ENCODE data around the gene EIF4E3.
A peak's percentile ranks its signal among the peaks of the same experiment; 100 is the strongest.

EIF4E3 gene

DNA sequence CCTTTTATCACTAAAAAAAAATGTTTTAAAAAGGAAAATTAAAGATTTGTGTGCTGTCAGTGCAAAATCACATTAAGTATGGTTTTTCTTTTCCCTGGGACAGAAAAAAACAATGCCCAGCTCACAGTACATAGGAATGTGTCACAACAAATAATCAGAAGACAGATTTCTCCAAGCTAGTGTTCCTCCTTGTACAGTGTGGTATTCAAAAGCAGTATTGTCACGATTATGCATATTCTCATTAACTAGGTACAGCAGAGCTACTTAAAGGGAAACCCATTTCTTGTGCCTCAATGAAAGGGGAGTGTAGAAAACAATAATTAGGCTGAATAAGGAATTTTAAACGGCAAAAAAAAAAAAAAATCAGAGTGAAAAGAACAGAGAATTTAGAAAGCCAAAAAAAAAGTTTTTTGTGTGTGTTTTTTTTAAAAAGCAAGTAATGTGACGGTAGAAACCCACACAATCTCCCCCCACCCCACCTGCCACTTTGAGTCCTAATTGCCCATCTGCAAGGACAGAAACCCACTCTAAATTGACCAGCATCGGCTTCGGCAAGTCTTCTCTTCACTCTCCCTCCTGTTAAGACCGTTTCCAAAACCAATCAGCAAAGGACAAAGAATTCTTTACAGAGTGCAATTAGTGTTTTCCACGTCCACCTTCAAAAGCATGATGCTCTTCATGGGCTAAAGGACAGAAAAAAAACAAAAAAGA, 41.0 kb downstream of the EIF4E3 start:
- no peaks in the 10 kb centered on the region for H3K27me3 Mint-ChIP-seq
- H3K27ac Mint-ChIP-seq = no peak overlapping the region
- ATAC-seq = no peak
- H3K4me1 Mint-ChIP-seq = peaks cover 9% of the 10 kb centered on the region
- H3K4me3 Mint-ChIP-seq = no peak overlapping the region
- DNase-seq = no peak
- no peaks in the 10 kb centered on the region for H3K9me3 Mint-ChIP-seq

DNA sequence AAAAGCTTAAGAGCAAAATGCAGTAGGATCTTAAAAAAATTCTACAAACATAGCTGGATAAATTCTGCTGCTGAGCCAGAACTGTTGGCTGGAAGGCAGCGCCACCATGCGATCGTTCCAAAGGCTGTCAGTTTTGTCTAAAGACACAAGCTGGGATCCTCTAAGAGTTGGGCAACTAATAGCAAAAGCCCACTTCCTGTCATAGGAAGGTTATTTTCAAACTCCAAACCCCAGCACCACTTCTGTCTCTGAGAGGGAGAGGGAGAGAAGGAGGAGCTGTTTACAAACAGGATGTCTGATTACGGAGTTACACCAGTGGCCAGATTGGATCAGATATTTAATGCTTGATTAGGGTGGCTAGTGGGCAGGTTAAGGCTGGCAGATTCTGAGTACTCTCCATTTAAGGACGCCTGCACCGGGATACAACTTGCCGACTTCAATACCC, 44.0 kb downstream of the EIF4E3 start:
- Mint-ChIP-seq H3K27me3 (no peaks in the 10 kb centered on the region), H3K27ac (no peak overlapping the region), H3K4me1 (peaks cover 9% of the 10 kb centered on the region), H3K9me3 (no peaks in the 10 kb centered on the region), H3K4me3 (no peak overlapping the region)
- DNase-seq (peak in 1 of 2 donors; percentile 43), ATAC-seq (peak; percentile 74)

DNA sequence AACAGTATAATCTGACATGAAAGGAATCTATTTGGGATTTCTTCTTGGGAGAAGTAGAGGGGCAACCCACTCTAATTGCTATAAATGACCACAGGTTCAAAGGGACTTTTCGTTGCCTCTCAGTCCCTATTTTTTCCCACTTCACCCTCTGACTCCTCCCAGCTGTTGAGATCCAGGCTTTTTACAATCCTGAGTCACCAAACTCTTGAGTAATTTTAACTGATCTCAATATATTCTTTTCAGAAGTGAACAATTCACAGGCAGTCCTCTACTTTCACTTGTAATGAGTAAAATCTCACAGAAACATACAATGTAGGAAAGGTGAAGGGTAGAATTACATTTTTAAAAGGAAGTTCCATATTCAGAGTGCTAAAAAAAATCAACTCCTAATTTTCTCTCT, 44.6 kb downstream of the EIF4E3 start:
- Mint-ChIP-seq H3K27ac (no peak overlapping the region), H3K4me3 (no peak overlapping the region), H3K9me3 (no peaks in the 10 kb centered on the region), H3K4me1 (peaks cover 9% of the 10 kb centered on the region), H3K27me3 (no peaks in the 10 kb centered on the region)
- DNase-seq = no peak
- ATAC-seq = no peak

DNA sequence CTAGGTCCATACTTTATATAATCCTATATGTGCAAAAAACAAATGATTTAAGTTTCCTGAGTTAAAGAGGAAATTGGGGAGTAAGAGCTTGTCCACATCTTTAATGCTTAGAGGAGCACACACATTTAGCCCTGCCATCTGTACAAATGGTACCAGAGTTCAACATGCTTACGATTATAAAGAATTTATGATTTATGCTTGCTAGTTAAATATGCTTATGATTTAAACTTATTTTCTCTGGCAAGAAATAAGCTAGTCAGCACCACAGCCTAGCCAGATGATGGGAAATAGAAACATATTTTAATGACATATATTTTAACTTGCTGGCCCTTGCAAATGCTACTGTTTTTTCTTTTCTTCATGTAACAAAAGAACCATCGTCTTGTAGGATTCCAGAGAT, 48.3 kb downstream of the EIF4E3 start:
- Mint-ChIP-seq H3K4me3 (no peak overlapping the region), H3K9me3 (no peaks in the 10 kb centered on the region), H3K4me1 (peaks cover 9% of the 10 kb centered on the region), H3K27me3 (no peaks in the 10 kb centered on the region), H3K27ac (no peak overlapping the region)
- DNase-seq (no peak), ATAC-seq (no peak)

DNA sequence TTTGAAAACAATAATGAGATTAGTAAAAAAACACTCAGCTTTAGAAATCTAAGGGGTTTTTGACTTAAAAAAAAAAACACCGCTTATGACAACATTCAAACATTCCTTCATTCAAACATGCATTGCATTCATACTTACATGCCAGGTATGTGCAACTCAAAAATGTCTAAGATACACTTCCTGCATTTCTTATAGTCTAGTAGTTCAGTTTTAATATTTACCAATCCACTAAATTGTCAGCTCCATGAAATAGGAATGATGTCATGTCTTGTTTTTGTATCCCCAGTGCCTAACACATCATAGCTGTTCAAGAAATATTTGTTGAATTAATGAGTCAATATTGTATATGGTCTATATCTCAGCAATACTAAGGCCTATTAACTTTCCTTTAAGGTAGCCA, 51.7 kb downstream of the EIF4E3 start:
- H3K4me3 Mint-ChIP-seq = no peak overlapping the region
- H3K27ac Mint-ChIP-seq = no peak overlapping the region
- no peak for DNase-seq
- H3K4me1 Mint-ChIP-seq = peaks cover 9% of the 10 kb centered on the region
- no peak for ATAC-seq
- no peaks in the 10 kb centered on the region for H3K27me3 Mint-ChIP-seq
- no peaks in the 10 kb centered on the region for H3K9me3 Mint-ChIP-seq

DNA sequence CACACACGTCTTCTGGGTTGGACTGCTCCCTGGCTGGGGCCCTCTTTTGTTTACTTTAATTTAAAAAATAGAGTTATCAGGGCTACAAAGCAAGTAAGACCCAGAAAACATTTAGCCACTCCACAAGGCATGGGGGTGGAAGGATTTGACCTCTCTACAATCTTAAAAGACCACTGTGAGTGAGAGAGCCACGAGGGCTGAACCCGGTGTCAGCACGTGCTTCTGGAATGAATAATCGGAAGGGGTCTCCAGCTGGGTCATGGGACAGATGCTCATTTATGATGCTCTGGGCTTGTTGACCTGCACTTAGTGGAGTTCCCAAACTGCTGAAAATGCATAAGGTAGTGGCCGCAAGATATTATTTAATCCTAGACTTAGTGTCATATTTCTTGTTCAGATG, 52.4 kb downstream of the EIF4E3 start:
- no peaks in the 10 kb centered on the region for H3K27me3 Mint-ChIP-seq
- H3K4me1 Mint-ChIP-seq = peaks cover 9% of the 10 kb centered on the region
- DNase-seq = no peak
- H3K27ac Mint-ChIP-seq = no peak overlapping the region
- H3K4me3 Mint-ChIP-seq = no peak overlapping the region
- no peak for ATAC-seq
- peaks cover 4 to 6% of the 10 kb centered on the region in 2 donors for H3K9me3 Mint-ChIP-seq

DNA sequence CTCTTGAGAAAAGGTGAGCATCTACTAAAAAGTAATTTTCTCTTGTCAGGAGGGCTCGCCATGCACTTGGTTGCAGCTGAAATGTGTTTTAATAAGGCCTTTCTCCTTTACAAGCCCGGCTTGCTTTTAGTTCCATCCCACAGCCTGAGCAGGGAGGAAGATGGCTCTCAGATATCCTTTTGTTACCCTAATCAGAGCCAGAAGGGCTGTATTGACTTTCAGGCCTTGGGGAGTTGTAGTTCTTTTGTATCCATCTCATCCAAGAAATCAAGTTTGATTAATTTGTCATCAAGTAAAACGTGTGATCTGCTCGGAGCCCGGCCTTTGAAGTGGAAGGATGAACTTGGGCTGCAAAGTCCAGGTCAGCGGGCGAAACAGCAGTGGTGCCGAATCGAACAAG, 52.9 kb downstream of the EIF4E3 start:
- Mint-ChIP-seq H3K9me3 (peaks cover 6 to 7% of the 10 kb centered on the region in 2 donors), H3K27ac (no peak overlapping the region), H3K4me1 (peaks cover 9% of the 10 kb centered on the region), H3K4me3 (no peak overlapping the region), H3K27me3 (no peaks in the 10 kb centered on the region)
- DNase-seq (no peak), ATAC-seq (no peak)

DNA sequence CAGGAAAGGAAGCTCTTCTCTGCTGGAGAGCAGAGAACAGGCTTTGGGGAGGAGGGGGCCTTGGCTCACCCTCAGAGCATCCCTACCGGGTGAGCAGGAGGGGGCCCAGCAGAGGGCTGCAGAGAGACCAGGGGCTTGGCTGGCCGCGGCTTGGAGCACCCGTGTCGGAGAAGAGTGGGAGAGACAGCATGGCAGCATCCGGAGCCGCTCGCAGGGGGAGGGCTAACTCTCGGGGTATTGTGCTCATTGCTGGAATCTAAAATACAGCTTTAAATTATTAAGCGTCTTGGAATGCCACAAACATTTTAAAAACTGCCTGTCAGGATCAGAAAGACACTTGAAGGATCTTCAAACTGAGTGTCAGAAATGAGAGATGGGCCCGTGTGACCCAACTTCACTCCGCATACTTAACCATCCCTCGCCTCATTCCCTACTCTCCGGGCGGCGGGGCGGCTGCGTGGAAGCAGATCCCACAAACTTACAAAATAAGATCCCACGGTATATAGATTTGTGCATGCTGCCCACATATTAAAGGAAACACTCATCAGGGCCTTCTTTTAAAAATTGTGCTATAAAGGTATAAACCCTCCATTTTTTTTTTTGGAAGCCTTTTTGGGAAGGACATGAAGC, 53.9 kb downstream of the EIF4E3 start:
- peaks cover 8 to 10% of the 10 kb centered on the region in 2 donors for H3K9me3 Mint-ChIP-seq
- H3K27me3 Mint-ChIP-seq = no peaks in the 10 kb centered on the region
- H3K4me1 Mint-ChIP-seq = peaks cover 9% of the 10 kb centered on the region
- no peak for ATAC-seq
- no peak overlapping the region for H3K27ac Mint-ChIP-seq
- H3K4me3 Mint-ChIP-seq = no peak overlapping the region
- no peak for DNase-seq

DNA sequence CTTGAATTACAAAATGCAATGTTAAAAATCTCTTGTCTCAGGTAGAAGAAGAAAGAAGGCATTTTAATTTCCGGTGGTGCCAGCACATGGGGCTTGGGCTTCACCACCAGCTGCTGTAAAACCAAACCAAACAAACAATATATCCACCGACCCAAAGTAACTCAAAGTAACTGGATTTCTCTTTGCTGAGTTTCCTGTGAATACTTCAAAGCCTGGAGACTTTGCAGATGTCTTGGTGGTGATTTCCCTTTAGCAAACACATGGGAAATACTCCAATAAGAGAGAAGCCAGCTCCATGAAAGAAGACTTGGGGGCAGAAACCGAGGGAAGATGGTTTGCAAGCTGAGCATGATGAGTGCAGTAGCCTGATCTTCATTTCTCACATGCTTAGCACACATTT, 62.6 kb downstream of the EIF4E3 start:
- Mint-ChIP-seq H3K4me3 (no peak overlapping the region), H3K27ac (peak overlapping the region; percentile 9 to 17), H3K9me3 (peaks cover 13 to 18% of the 10 kb centered on the region in 2 donors), H3K27me3 (no peaks in the 10 kb centered on the region), H3K4me1 (peaks cover 45% of the 10 kb centered on the region)
- no peak for DNase-seq
- ATAC-seq = no peak

DNA sequence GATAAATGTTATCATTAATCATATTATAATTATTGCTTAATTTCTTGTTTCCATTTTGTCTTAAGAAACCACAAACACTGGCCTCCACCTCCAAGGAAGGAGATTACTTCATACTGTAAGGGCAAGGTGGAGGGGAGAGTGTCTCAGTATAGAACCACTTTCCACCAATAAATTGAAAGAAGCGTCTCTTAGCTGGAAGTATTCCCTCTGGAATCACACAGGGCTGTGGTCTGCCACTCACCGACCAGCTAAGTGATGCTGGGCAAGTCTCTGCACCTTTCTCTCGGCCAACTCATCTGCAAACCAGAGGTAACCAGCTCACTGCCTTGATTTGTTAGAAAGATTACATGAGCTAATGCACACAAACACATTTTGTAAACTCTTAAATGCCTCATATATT, 63.1 kb downstream of the EIF4E3 start:
- ATAC-seq (no peak), DNase-seq (no peak)
- H3K27ac Mint-ChIP-seq = peak overlapping the region in 1 of 2 donors; percentile 54
- H3K4me1 Mint-ChIP-seq = peaks cover 45% of the 10 kb centered on the region
- H3K9me3 Mint-ChIP-seq = peaks cover 12 to 13% of the 10 kb centered on the region in 2 donors
- H3K4me3 Mint-ChIP-seq = no peak overlapping the region
- H3K27me3 Mint-ChIP-seq = no peaks in the 10 kb centered on the region

DNA sequence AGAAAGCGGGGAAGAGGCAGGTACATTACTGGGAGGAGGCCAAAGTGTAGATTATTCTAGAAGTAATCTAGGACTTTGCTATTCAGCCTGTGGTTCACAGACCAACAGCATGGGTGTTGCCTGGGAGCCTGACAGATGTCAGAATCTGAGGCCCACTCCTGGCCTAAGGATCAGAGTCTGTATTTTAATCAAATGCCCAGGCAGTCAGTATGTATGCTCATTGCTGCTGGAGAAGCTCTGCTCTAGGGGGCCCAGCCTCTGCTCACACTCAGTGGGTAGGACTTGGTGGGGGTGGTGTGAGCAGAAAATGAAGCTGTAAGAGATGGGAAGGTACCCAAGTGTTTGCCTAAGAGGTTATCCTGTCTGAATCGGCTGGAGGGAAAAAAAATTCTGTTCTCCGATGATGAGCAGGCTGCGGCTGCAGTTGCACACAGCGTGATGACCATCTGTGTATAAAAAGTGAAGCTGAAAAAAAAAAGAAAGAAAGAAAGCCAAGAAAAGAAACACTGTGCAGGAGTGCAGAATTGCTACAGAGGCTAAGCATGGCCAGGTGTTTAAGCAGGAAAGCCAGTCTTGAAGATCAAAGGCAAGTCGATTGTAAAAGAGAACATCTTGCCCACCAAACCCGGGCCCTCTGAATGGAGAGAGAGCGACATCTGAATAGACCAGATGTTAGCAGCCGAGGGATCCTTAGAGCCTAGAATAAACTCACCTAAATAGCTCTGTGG, 65.2 kb downstream of the EIF4E3 start:
- H3K4me1 Mint-ChIP-seq = peaks cover 45% of the 10 kb centered on the region
- H3K27ac Mint-ChIP-seq = peak overlapping the region in 1 of 2 donors; percentile 14
- ATAC-seq = no peak
- H3K27me3 Mint-ChIP-seq = no peaks in the 10 kb centered on the region
- H3K4me3 Mint-ChIP-seq = no peak overlapping the region
- DNase-seq = no peak
- peaks cover 0 to under 1% of the 10 kb centered on the region in 2 donors for H3K9me3 Mint-ChIP-seq

DNA sequence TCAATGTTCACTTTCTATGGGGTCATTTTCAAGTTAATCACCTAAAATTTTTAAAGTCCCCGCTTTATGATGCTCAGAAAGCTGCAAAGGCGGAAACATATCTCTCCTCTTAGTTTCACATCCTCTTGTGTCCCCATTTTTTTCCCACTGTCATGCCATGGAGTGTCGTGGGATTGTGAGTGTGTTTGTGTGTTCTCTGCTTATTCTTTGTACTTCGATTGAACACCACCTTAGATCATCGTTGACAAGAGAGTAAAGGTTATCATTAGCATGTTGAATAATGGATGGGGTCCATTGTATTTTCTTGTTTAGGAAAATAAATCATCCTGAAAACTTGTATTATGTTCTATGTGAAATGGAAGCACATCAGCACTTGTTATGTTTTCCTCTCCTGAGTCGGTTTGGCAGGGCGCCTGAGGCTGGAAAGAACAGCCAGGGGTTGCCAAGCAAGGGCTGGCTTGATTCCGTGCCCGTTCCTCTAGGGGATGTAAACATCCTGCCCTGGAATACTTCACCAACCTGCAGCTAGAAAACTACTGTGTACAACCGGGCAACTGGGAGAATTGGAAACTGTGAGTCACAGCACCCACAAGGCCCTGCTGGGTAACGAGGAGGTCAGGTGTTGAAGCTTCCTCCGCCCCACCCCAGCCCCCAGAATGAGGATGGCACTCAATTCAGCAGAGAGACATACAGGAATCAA, 67.2 kb downstream of the EIF4E3 start:
- ATAC-seq = no peak
- no peak for DNase-seq
- Mint-ChIP-seq H3K27me3 (no peaks in the 10 kb centered on the region), H3K9me3 (no peaks in the 10 kb centered on the region), H3K4me1 (peaks cover 40% of the 10 kb centered on the region), H3K4me3 (no peak overlapping the region), H3K27ac (no peak overlapping the region)

DNA sequence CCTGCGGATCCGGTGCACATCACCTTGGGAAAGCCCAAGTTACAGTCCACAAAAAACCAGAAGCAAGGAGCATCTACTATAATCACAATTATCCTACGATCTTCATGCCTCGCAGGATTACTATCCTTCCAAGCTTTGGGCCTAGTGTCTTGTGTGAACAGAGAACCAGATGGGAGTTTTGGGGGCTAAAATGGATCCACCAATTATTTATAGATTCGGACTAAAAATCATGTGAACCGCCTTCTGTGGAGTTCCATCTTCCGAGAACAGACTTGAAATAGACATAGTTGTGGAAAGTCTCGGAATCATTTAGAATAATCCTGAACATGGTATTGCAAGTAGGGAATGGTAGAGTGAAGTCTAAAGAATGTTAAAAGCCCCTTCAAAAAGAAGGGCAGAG, 70.1 kb downstream of the EIF4E3 start:
- DNase-seq (no peak), ATAC-seq (no peak)
- Mint-ChIP-seq H3K9me3 (no peaks in the 10 kb centered on the region), H3K4me1 (peaks cover 33% of the 10 kb centered on the region), H3K27me3 (no peaks in the 10 kb centered on the region), H3K27ac (no peak overlapping the region), H3K4me3 (no peak overlapping the region)

DNA sequence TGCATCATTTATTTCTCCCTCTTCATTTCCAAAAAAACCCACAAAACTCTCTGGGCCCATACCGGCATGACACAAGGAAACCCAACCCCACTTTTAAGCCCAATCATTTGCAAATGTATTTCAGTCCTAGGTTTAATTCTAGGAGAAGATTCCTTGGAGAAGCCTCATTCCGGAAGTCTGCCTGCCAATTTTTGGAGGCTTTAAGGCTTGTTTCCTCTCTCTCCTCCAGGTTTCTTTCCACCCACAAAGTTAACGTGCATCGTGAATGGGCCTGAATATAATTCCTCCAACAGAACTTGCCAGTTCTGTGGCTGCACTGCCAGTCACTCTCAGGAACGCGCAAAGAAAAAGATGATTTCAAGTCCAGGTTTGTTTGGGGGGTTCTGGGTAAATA, 71.8 kb downstream of the EIF4E3 start:
- Mint-ChIP-seq H3K27ac (no peak overlapping the region), H3K27me3 (no peaks in the 10 kb centered on the region), H3K9me3 (no peaks in the 10 kb centered on the region), H3K4me1 (peaks cover 26% of the 10 kb centered on the region), H3K4me3 (no peak overlapping the region)
- DNase-seq (no peak), ATAC-seq (no peak)

DNA sequence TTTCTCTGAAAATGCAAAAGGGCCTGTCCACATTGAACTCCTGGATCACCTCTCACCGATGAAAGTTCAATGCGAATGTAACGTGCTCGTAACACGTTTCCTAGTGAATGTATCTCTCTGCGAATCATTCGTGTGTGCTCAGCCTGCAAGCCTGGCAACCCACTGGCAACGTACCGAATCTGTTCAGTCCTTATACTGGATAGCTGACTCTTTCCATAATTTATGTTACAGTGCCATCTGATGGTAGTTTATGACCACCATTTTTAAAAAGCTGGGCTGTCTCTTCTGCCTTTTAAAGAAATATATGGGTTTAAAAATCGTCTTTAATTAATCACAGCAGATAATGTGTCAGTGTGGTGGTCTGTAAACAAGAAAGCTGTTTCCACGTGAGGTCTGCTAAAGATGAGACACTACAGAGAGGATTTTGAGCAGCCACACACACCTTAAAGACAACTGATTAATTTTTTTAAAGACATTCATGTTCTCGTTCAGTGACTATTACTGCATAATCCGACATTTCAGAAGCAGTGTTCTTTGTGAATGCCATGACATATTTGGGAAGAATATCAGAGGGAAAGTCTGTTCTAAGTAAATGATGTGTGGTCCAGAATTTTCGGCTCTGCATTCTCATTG, 72.3 kb downstream of the EIF4E3 start:
- H3K4me1 Mint-ChIP-seq = peaks cover 20% of the 10 kb centered on the region
- no peaks in the 10 kb centered on the region for H3K27me3 Mint-ChIP-seq
- no peak overlapping the region for H3K4me3 Mint-ChIP-seq
- peak; percentile 72 for ATAC-seq
- DNase-seq = peak in 1 of 2 donors; percentile 12
- H3K9me3 Mint-ChIP-seq = no peaks in the 10 kb centered on the region
- no peak overlapping the region for H3K27ac Mint-ChIP-seq
